PC-9 (cell line): ENCODE data around the gene B3GLCT.

ENCODE experiments used
- CTCF ChIP-seq: fragments of 200-600 bp; sonication (generic); conservative IDR thresholded peaks from 2 replicates; pipeline ENCODE4 v1.6.1; 2017; ENCODE audit warnings: mixed run types, antibody characterized with exemption, mild to moderate bottlenecking, moderate library complexity
- EZH2 ChIP-seq: fragments of 200-600 bp; sonication (generic); IDR thresholded peaks from 2 replicates; pipeline ENCODE4 v1.8.0; 2017; ENCODE audit warnings: antibody characterized with exemption, low read depth

GRCh38 chr13:31150315-31150985, 49.3 kb upstream of the B3GLCT start:
- TF ChIP-seq CTCF, result no peak
- TF ChIP-seq EZH2, result no peak
